Measurements from ENCODE around the gene RAB11FIP4.

Gene RAB11FIP4

GRCh38 chr17:31558748-31559583 lies 167.5 kb downstream of the RAB11FIP4 start:
- no peak for DNase-seq (ENCODE audit: low read depth)

GRCh38 chr17:31559584-31560501 lies 168.4 kb downstream of the RAB11FIP4 start:
- no peak for TF ChIP-seq CTCF (IDR thresholded peaks at IDR 0.05; ENCODE audit: control insufficient read depth, insufficient read depth, low read depth, low read length, missing control alignments)
- DNase-seq (ENCODE audit: low read depth) = no peak
- peak overlapping the region; percentile 96 for H3K4me3 ChIP-seq (ENCODE audit: control insufficient read depth, low read depth, low read length)

More at GRCh38 chr17:31558748-31559583, 167.5 kb downstream of the RAB11FIP4 start:
- TF ChIP-seq CTCF (IDR thresholded peaks at IDR 0.05; ENCODE audit: control insufficient read depth, insufficient read depth, low read depth, low read length, missing control alignments) = peak; percentile 52
- peak overlapping the region; percentile 96 for H3K4me3 ChIP-seq (ENCODE audit: control insufficient read depth, low read depth, low read length)

GRCh38 chr17:31560616-31561235 lies 169.3 kb downstream of the RAB11FIP4 start:
- no peak for DNase-seq (ENCODE audit: low read depth)
- H3K4me3 ChIP-seq (ENCODE audit: control insufficient read depth, low read depth, low read length) = peak overlapping the region; percentile 96
- TF ChIP-seq CTCF (IDR thresholded peaks at IDR 0.05; ENCODE audit: control insufficient read depth, insufficient read depth, low read depth, low read length, missing control alignments) = no peak

GRCh38 chr17:31561469-31562375 lies 170.2 kb downstream of the RAB11FIP4 start:
- DNase-seq (ENCODE audit: low read depth) = no peak
- peak overlapping the region; percentile 96 for H3K4me3 ChIP-seq (ENCODE audit: control insufficient read depth, low read depth, low read length)
- TF ChIP-seq CTCF (IDR thresholded peaks at IDR 0.05; ENCODE audit: control insufficient read depth, insufficient read depth, low read depth, low read length, missing control alignments) = no peak

GRCh38 chr17:31562376-31562840 lies 170.9 kb downstream of the RAB11FIP4 start:
- H3K4me3 ChIP-seq (ENCODE audit: control insufficient read depth, low read depth, low read length) = peak overlapping the region; percentile 96
- TF ChIP-seq CTCF (IDR thresholded peaks at IDR 0.05; ENCODE audit: control insufficient read depth, insufficient read depth, low read depth, low read length, missing control alignments) = no peak
- DNase-seq (ENCODE audit: low read depth) = no peak

All from AG09309 (cell line).